GOT3 (cell line): ENCODE measurements around the gene IL5.
"Not testable (repeated sequence)": the region's sequence is repeated elsewhere in the genome, so short reads cannot be mapped to it uniquely, and the experiment has no call there.

Source experiments
- DNase-seq: peaks from one replicate; lab custom pipeline; 2025; ENCODE audit warnings: mixed read lengths; lab: John Stamatoyannopoulos, UW

The IL5 gene

DNA sequence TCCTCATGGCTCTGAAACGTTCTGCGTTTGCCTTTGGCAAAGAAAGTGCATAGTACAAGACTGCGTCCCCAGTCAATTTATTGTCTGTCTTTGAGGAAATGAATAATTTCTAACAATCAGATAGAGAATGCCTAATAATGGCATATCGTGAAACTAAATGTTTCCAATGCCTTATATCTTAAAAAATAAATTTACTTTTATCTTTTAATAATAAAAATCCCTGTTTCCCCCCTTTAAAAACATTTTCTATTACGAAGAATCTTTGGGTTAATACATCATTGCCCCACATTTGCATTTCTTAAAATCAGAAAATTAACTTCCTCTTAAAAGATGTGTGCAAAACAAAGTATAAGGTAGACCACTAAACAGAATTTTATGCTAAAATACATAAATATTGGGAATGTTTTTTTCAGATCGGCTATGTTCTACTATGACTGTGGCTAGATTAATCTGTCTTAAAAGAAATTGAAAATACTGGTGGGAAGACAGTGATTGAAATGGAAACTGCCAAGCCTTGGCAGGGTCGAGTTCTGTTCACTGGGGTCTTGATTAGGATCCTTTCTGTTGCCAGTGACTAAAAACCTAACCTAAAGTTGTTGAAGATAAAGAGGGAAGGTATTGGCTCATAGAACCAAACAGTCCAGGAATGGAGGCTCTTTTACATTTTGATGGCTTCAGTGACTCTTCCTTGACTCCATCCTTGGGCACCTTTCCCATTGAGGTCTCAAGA, at the start of gene IL5:
Gene IL5, minus strand, starts transcription at position 51 of the 730 bp plus-strand sequence. Its CDS starts 44 bp downstream, at position 7.
- no peak for DNase-seq

- no peak for DNase-seq
These were observed 49.2 kb upstream of the IL5 start for GRCh38 chr5:132592521-132592920.

DNA sequence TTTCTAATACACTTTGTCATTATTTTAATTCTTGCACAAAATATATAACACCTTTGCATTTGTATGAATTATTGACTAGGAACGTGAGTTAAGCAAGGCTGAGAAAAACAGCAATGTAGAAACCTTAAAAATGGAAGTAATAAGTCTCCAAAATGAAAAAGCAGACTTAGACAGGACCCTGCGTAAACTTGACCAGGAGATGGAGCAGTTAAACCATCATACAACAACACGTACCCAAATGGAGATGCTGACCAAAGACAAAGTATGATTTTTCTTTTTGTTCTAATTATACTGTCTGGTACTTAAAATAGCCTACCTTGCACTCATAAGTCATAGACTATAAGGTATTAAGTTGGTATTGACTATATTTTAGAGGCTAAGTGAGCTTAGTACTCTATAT, 47.8 kb upstream of the IL5 start:
- DNase-seq: no peak

DNA sequence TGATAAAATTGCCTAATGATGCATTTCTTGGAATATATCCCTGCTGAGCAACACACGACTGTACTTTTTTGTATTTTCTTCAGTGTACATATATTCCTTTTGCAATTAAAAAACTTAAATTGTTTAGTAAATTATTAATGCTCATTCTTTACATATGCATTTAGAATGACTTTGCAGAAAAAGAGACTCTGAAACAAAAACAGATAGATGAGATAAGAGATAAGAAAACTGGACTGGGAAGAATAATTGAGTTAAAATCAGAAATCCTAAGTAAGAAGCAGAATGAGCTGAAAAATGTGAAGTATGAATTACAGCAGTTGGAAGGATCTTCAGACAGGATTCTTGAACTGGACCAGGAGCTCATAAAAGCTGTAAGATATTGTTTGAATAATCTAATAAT, 46.1 kb upstream of the IL5 start:
- DNase-seq: no peak

DNA sequence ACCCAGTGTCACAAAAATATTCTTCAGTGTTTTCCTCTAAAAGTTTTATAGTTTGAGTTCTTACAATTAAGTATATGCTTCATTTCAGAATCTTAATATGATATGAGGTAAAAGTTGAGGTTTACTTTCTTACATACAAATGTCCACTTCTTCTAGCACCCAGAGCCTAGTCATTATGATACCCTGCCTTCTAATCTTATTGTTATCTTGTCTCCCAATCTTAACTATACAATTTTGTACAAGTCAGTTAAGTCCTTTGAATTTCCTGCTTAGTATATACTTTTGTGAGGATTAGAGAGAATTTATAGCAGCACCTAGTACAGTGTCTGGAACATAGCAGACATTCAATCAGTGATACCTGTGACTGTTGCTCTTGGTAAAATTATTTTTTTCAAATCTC, 42.7 kb upstream of the IL5 start:
- DNase-seq: no peak

DNA sequence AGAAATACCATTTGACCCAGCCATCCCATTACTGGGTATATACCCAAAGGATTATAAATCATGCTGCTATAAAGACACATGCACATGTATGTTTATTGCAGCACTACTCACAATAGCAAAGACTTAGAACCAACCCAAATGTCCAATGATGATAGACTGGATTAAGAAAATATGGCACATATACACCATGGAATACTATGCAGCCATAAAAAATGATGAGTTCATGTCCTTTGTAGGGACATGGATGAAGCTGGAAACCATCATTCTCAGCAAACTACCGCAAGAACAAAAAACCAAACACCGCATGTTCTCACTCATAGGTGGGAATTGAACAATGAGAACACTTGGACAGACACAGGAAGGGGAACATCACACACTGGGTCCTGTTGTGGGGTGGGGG, 41.2 kb upstream of the IL5 start:
- DNase-seq: not testable (repeated sequence)

DNA sequence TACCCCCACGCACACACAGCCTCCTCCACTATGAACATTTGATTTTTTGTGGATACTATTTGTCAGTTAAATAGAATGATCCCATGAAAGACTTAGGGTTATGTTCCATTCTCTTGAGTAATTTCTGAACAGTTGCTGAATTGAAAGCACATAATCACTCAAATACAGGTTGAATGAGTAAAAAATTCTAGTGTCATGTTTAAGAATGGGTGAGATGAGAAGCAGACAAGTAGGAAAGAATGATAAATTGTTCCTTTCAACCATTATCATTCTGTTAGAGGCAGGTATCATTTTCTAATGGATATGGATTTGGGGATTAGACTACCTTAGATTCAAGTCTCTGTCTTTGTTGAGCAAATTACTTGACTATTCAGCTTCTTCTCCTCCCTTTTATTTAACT, 32.8 kb upstream of the IL5 start:
- DNase-seq: no peak

GRCh38 chr5:132566657-132567056, 23.3 kb upstream of the IL5 start:
- DNase-seq: no peak

DNA sequence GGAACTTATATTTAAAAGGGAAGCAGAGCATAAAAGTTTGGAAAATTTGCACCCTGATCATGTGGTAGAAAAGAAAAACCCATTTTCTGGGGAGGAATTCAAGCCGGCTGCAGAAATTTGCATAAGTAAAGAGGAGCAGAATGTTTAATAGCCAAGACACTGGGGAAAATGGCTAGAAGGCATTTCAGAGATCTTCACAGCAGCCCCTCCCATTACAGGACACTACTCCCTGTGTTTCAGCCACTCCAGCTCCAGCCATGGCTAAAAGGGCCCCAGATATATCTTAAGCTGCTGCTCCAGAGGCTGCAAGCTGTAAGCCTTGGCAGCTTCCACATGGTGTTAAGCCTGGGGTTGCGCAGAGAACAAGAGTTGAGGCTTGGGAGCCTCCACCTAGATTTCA, 21.2 kb upstream of the IL5 start:
- DNase-seq: not testable (repeated sequence)

DNA sequence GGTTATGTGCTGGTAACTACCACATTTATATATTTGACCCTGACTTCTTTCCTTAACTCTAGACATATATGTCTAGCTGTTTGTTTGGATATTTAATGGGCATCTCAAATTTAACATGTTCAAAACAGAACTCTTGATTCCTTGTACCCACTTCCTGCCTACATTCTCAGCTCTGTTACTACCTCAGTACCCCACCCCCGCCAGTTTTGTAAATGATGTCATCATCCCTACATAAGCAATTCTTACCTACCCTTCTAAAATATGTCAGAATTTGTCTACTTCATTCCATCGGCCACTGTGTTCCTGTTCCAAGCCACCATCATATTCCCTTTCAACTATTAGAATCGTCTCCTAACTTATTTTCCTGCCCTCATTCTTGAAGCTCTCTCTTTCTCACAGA, 18.3 kb upstream of the IL5 start:
- DNase-seq: no peak

DNA sequence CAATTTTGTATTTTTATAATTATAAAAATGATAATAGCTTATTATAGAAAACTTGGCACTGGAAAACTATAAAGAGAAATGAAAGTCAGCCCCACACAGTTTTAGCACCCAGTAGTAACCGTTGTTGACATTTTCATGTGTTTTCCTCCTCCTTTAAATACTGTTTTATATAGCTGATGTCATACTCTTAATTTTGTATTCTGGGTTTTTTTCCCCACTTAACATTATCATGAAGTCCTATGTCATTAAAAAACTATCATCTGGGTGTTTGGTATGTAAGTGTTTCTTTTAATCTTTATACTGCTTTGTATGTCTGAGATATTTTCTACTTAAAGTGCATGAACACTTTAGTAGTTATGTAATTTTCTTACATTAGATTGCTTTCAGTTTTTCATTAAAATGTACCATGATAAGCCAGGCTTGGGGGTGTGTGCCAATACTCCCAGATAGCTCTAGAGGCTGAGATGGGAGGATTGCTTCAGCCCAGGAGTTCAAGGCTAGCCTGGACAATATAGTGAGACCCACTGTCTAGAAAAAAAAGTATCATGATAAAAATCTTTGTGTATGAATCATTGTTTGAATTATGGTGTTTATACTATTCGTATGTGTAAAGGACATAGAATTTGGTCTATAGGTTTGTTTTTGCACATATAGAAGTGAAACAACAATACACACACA, 16.2 kb upstream of the IL5 start:
- DNase-seq: no peak

GRCh38 chr5:132557478-132558172, 14.3 kb upstream of the IL5 start:
- no peak for DNase-seq

DNA sequence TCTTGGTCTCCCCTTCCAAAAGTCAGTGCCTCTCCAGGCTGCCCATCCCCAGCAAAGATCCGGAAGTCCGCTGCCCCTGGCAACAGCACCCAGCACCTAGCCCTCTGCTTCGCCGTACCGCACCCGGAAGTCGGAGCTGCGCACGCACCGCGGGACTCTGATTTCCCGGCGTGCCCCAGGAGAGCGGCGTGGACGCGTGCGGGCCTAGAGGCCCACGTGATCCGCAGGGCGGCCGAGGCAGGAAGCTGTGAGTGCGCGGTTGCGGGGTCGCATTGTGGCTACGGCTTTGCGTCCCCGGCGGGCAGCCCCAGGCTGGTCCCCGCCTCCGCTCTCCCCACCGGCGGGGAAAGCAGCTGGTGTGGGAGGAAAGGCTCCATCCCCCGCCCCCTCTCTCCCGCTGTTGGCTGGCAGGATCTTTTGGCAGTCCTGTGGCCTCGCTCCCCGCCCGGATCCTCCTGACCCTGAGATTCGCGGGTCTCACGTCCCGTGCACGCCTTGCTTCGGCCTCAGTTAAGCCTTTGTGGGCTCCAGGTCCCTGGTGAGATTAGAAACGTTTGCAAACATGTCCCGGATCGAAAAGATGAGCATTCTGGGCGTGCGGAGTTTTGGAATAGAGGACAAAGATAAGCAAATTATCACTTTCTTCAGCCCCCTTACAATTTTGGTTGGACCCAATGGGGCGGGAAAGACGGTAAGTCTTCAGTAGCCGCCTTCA, 13.6 kb upstream of the IL5 start, which contains the start of gene RAD50:
Gene RAD50, plus strand, starts transcription at position 215 of the 715 bp plus-strand sequence. Its CDS starts 348 bp downstream, at position 563.
- DNase-seq: peak; percentile 92

- DNase-seq: no peak
These were observed 12.9 kb upstream of the IL5 start for GRCh38 chr5:132556153-132556762.

DNA sequence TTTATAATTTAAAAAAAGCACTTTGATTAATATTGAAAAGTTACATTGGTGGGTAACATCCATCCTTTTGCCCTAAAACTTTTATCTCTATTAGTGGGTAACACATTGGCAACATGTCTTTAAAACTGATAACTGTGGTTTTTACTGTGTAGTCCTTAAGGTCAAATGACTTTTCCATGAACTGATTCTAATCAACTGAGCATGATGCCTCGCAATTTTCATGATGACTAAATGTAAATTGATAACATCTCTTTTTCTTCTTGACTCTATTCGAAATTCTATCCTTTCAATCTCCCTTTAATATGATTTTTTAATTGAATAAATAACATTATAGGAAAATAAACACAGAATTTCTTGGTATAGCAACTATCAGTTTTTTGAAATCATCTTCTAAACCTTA, 6.3 kb upstream of the IL5 start:
- DNase-seq: no peak

DNA sequence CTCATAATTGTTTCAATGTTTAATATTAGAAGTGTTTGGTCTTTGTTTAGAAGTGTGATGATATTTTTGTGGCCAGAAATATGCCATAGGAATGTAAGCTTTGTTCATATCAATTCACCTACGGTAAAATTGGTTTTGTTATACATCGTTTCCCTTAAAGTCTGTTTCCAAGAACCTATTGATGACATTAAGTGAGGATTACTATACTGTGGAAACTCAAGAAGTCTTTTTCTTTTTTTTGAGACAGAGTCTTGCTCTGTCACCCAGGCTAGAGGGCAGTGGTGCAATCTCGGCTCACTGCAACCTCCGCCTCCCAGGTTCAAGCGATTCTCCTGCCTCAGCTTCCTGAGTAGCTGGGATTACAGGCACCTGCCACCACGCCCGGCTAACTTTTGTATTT, 5.5 kb upstream of the IL5 start:
- DNase-seq: not testable (repeated sequence)

GRCh38 chr5:132547269-132547668, 3.9 kb upstream of the IL5 start:
- no peak for DNase-seq

GRCh38 chr5:132546108-132546507, 2.8 kb upstream of the IL5 start:
- DNase-seq: no peak

DNA sequence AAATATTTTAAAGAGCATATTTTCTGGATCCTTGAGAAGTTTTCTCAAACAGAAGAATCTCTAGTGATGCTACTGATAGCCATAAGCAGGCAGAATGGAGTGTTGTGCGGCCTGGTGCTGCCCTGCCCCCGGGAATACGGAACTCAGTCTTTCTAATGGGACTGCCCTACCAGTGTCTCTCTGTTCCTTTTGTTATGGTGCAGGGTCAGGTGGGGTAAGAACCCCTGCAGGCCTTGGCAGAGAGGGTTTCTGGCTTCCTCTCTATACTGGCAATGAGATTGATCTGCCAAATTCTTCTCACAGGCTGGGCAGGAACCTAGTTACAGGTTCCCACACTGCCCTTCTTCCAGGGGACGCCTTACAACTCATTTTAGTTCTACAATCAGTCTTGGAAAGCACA, 2.6 kb downstream of the IL5 start:
- DNase-seq: no peak

GRCh38 chr5:132540149-132540548, 3.2 kb downstream of the IL5 start:
- no peak for DNase-seq

DNA sequence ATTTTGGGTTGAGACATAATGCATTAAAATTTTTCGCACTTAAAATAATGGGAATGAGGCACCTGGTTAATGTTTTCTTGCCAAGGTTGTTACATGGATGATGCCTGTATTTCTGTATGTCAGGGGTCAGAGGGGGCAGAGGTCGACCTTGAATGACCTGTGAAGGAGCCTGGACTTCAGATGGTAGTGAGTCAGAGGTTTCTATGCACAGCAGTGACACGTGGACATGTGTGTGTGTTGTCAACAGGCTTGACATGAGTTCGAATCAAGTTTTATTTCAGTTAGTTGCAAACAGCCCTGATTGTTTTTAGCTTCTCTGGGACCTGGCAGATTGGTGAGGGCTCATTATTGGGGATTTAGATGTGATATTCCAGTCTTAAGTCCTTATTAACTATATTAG, 3.6 kb downstream of the IL5 start:
- no peak for DNase-seq

DNA sequence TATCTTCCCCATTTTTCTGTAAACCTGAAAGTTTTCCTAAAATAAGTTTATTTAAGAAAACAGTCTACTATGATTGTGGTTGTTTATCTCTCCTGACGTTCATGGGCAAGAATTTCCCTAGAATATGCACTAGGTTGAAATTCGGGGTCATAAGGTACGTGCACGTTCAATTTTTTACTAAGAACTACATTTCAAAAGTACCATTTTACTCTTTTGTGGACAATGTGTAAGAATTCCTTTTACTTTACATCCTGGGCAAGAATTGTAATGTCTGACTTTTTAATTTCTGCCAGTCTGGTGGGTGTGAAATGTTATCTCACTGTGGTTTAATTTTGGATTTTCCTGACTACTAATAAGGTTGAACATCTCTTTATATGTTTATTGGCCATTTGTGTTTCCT, 12.4 kb downstream of the IL5 start:
- no peak for DNase-seq
